ENCODE measurements around the gene KCNT2.

DNA sequence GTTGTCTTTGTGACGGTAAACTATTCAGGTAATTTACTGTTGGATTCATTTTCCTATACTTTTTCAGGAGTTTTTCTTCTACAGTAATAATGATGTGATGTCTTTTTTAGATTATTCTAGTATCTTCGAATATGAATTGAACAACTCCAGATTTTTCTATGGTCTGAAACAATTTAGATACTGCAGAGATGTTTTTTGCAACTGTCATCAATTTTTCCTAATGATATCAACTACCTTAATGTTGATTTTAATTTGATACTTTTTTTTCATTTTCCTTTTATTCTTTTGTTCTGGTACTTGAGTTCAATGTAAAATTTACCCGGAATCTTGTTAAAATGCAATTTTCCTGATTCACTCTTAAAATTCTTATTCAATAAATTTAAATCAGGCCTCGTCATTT lies 110.4 kb downstream of the KCNT2 start:
- TF ChIP-seq CREB1 (IDR thresholded peaks at IDR 0.05) (no peak), CTCF (IDR thresholded peaks at IDR 0.05; ENCODE audit: control extremely low read depth in 1 of 3, insufficient read depth in 1 of 3, low read depth in 1 of 3, low read length in 3 of 3) (no peak), EZH2 (IDR thresholded peaks at IDR 0.05; ENCODE audit: low read depth, low read length, severe bottlenecking) (no peak), ZNF274 (IDR thresholded peaks at IDR 0.05; ENCODE audit: borderline replicate concordance, extremely low read depth, low read length) (no peak), NANOG (IDR thresholded peaks at IDR 0.05; ENCODE audit: insufficient read depth, low read depth, low read length, poor library complexity, severe bottlenecking) (no peak)
- TF ChIP-seq, protein P1, sequence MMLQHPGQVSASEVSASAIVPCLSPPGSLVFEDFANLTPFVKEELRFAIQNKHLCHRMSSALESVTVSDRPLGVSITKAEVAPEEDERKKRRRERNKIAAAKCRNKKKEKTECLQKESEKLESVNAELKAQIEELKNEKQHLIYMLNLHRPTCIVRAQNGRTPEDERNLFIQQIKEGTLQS (IDR thresholded peaks at IDR 0.05; ENCODE audit: insufficient read depth, low read depth, low read length), result no peak

Measured in H1 (cell line).